ENCODE measurements around the gene SLC13A5.

SLC13A5 gene

DNA sequence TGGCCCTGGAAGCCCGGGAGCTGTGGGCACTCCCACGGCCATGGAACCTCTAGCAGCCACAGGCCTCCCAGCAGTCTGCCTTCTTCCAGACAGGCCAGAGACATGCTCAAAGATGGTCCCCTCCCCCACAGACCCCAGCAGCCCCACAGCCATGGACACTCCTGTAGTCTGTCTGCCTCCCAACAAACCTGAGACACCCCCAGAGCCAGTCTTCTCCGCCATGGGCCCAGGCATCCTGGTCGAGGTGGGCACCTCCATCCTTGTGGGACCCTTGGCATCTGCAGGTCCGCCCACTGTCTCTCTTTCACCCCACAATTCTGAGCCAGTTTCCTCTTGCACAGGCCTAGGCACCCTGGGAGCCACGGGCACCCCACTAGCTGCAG lies 75.7 kb downstream of the SLC13A5 start:
- TF ChIP-seq, protein P1, sequence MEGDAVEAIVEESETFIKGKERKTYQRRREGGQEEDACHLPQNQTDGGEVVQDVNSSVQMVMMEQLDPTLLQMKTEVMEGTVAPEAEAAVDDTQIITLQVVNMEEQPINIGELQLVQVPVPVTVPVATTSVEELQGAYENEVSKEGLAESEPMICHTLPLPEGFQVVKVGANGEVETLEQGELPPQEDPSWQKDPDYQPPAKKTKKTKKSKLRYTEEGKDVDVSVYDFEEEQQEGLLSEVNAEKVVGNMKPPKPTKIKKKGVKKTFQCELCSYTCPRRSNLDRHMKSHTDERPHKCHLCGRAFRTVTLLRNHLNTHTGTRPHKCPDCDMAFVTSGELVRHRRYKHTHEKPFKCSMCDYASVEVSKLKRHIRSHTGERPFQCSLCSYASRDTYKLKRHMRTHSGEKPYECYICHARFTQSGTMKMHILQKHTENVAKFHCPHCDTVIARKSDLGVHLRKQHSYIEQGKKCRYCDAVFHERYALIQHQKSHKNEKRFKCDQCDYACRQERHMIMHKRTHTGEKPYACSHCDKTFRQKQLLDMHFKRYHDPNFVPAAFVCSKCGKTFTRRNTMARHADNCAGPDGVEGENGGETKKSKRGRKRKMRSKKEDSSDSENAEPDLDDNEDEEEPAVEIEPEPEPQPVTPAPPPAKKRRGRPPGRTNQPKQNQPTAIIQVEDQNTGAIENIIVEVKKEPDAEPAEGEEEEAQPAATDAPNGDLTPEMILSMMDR (IDR thresholded peaks at IDR 0.05) = no peak

DNA sequence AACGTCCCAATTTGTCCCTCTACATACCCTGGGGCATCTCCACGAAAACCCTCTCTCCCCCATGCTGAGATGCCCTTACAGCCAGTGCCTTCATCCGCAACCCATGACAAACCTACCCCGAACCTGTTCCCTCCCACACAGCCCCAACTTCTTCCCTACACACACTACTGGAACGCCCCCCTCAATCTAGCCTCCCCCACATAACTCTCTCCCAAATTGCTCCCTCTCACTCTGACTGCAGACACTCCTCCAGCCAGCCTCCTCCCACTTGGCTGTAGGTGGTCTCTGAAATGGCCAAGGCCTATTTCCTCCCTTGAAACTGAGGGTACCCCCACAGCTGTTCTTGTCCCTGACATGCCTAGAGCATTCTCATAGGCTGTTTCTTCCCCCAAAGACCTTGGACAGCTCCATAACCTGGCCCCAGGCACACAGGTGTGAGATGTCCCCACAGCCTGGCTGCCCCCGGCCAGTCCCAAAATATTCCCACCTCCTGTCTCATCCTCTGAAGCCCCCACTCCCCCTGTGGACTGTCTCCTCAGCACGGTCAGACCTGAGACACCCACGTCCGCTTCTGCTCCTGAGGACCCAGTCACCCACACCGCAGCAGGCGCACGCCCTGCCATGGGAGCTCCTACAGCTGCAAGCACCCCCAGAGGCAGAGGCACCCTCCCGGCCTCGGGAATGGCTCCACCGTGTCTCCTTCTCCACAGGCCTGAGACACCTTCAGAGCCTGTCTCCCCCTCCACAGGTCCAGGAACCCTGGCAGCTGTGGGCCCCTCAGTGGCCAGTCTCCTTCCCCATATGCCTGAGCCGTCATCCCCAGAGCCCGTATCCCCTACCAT lies 76.3 kb downstream of the SLC13A5 start:
- TF ChIP-seq, protein P1 (IDR thresholded peaks at IDR 0.05) = no peak

DNA sequence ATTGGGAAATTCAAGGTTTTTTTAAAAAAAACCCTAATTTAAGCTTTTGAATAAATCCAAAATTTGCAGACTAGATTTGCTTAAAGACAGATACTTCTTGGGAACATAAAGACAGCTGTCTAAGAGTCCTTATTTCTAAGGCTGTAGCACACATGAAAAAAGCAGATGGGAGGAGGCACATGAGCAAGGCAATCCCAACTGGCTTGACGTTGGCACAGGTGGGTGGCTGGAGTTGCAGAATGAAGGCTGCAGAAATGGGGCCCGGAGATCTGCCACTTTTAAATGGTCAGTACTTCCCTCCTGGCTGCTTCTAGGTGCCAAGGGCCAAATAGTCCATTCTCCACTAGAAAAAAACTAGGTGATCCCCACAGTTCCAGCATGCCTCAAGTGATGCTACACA lies 77.1 kb downstream of the SLC13A5 start:
- TF ChIP-seq, protein P1 (IDR thresholded peaks at IDR 0.05) = no peak

All from LNCAP (cell line).